ELF-1 (cell line): ENCODE data around the gene OSBPL6.
"Not testable (repeated sequence)": the region's sequence is repeated elsewhere in the genome, so short reads cannot be mapped to it uniquely, and the experiment has no call there.

Experiments used
- DNase-seq: peaks from one replicate; pipeline ENCODE4 v3.0.0-alpha.2; 2016; ENCODE audit warnings: low read depth, low spot score

The OSBPL6 gene

DNA sequence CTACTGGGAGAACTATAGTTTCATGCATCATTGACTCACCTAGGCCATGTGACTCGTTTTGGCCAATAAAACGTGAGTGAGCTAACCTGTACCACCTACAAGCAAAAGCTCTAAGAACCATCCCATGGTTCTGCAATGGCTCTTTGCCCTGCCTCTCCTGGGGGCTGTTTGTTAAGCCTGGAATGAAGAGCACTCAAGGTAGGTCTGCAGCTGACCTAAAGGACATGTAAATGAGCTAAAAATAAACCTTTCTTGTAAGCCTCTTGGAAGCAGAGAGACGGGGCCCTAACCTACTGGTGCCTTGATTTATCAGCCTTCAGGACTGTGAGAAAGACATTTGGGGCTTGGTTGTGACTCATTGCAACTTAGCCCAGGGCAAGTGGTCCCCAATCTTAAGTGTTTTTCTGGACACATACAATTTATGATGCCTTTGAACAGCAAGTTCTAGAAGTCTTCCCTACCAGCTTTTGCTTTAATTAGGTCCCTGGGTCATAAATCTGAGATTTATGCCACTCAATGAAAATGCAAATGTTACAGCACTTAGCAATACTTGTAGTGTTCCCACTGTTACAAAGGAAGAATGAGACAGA, 107.4 kb downstream of the OSBPL6 start:
- DNase-seq = no peak

DNA sequence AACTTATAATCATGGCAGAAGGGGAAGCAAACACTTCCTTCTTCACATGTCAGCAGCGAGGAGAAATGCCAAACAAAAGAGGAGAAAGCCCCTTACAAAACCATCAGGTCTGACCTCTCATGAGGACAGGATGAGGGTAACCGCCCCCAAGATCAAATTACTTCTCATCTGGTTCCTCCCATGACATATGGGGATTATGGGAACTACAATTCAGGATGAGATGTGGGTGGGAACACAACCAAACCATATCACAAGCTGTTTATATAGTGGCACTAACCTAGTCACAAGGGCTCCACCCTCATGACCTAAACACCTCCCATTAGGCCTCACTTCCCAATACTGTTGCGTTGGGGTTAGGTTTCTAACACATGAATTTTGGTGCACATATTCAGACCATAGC, 110.0 kb downstream of the OSBPL6 start:
- no peak for DNase-seq

DNA sequence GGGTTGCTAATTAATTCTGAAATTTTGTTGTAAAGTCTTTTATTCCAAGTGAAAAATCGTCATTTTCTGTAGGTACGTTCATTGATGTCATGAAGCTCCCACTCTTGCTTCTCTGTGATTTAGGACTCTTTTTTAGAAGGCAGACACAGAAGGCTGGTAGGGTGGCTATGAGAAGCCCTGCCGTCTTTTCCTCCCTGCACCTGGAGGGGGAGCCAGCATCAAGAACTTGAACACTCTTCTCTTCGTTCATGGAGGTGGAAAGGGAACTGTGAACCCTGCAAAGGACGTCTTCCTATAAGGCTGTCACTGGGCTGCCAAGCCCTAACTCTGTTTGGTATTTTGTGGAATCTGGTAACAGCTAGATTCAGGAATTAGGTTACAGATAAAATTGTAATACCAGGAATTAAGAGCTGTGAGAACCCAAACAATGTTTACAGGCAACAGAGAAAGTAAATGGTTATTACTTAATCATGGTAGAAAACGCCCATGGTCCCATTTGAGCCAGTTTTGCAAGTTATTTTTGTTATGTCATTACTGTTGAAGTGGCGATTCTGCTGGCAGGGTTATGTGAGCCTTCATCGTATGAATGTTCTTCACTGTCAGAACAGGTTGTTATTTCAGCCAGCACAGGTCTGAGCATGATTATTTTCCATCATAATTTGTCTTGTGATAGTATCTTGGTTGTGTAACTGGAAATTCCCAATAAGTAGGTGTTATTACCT, 112.2 kb downstream of the OSBPL6 start:
- peak; percentile 68 for DNase-seq

DNA sequence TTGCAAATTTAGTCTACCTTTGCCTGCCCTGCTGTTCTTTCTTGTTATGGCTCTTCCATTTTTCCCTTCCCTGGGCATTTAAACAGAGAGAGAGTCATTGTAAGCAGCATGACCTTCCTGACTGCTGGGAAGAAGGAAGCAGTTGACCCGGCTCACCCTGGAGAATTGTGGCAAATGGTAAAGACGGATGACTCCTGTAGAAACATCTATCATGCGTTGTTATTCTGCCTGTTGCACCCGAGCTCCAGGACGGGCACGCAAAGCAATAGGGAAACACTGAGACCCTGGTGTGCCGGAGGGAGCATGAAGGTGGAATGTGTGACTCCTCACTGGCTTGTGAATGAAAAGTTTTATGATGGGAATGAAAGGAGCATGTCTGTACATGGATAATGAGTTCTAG, 113.3 kb downstream of the OSBPL6 start:
- no peak for DNase-seq

DNA sequence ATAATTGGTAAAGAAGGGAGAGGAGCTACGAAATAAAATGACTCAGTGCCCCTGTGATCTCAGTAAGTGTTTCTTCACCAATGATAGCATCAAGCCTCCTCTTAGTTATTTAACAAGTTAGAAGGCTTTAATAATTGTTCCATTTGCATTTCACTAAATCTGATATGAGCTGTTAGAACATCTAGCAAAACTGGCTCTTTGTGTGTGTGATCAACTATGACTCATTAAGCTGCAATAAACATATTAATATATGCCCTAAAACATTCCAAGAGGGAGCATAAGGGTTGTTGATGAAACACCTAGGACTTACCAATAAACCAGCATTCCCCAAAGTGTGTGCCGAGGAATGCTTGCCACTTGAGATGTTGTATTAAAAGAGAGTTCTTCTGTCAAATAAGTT, 115.2 kb downstream of the OSBPL6 start:
- no peak for DNase-seq

DNA sequence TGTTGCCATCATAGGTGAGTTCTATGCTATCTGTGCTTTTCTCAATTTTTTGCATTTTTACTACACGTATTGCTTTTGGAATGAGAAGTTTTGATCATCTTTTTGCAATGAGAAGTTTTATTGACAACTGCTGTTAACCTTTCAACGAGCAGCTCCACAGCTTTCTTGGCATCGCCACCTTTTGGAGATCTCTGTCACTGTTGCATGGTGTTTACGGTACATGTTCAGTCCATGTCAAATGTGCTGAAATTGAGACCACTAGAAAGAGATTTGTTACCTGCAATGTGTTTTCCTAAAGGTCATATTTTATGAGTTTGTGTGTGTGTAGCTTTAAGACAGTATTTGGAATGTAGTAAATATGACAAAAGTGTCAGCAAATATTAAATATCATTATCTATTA, 120.8 kb downstream of the OSBPL6 start:
- no peak for DNase-seq

DNA sequence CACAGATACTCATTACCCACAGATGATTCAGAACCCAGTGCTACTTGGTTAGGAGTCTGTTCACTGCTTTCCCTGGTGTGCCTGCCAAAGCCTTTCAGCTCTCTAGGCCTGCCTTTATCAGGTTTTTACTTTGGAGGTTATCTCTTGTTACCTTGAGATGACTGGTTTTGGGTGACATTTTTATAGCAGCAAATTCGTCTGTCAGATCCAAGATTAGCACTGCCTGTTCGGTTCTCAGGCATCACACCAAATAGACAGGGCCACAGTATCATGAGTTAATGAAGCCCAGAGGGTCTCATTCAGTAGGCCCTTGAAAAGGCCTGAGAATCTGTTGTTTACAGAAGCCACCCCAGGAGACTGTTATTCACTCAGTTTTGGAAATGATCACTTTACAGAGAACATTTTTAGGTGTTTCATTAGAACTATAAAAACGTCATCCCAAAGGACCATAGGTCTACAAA, 121.2 kb downstream of the OSBPL6 start:
- DNase-seq = no peak

DNA sequence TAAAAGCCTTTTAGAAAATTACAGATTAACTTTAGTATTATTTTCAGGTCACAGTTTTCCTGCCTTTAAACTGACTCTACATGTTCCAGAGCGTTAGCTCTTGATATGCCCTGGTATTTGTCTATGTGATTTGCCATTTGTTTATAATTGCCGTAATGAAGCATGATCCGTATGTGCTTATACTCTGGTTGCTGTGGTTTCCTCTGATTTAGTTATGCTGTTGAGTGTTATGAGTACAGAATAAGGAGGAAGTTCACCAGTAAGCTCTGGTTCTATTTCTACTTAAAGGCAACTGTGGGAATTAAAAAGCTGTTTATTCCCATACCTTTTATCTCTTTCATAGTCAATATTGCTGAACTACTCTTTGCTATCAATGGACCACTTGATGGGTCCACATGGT, 123.5 kb downstream of the OSBPL6 start:
- no peak for DNase-seq

DNA sequence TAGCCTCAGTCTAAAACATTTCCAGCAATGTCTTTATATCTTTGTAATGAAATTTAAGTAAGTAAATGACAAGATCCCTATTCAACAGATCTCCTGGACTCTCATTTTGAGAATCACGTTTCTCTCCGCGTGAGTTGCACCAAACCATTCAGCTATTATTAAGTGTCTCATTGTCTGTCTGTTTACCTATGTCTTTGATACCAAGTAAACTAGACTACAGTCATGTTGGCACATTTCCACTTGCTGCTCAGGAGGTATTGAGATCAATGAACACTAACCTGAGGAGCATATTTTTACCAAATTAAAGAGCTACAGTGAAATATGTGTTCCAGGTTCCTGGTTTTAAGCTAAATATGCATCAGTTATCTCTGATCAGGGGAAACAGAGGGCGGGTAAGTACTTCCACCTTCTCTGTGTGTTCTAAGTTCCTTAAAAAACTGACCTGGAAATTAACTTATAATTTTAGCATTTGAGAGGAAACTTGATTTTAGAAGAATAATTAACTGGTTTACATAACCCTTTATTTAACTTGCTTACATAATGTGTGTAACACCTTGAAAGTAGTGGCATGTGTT, 125.8 kb downstream of the OSBPL6 start:
- no peak for DNase-seq

DNA sequence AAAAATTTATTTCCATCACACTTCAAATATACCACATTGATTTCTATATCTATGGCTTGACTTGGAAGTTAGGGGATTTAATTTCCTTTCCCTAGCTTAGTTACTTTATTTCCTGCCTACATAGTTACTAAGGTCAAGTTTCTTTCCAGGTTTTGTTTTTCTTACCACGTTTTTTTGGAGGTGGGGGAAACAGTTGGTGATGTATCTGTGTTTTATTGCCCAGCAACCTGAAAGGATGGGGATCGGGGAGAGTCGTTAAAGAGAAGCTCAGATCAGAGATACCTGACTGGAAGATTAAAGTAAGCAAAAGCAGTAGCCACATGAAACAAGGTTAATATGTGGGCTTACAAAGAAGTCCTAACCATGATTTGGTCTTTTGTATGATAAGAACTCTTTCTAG, 127.8 kb downstream of the OSBPL6 start:
- DNase-seq = no peak

DNA sequence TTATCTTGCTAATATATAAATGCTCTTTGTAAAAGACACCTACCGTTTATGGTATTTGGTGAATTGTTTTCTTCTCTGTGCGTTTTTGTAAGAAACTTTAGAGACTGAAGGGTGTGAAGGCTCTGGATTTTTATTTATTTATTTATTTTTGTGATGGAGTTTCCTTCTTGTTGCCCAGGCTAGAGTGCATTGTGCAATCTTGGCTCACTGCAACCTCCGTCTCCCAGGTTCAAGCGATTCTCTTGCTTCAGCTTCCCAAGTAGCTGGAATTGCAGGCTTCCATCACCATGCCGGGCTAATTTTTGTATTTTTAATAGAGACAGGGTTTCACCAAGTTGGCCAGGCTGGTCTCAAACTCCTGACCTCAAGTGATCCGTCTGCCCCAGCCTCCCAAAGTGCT, 129.0 kb downstream of the OSBPL6 start:
- not testable (repeated sequence) for DNase-seq

DNA sequence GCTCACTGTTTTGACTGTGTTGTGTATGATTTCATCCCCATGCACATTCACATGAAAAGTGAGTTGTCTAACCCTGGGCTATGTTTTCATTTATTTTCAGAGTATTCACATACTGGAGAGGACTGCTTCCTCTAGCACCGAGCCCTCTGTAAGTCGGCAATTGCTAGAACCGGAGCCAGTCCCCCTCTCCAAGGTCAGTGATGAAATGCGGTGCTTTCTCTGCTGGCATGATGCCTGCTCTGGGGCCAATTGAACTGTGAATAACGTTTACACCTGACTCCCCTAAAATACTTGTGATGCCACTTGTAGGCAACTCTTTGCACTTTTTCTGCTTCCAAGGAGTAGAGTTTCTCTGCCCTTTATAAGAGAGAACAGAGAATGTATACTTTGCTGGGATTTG, 129.8 kb downstream of the OSBPL6 start:
- DNase-seq = no peak

DNA sequence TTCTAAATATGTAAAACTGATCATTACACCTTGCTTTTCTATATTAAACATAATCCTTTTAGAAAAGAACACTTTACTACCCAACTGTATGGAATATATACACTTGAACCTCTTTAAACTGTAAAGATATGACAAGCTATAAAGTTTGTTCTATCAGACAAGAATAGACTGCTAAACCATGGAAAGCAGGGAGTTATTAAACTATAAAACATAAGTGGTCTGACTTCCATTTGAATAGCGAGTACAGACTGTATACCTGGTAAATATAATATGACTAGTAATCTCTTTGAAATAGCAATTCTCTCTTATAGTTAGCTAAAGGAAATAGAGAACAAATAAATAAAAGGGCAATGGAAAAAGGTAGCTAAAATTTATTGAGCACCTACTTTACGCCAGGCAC, 131.0 kb downstream of the OSBPL6 start:
- DNase-seq = no peak

DNA sequence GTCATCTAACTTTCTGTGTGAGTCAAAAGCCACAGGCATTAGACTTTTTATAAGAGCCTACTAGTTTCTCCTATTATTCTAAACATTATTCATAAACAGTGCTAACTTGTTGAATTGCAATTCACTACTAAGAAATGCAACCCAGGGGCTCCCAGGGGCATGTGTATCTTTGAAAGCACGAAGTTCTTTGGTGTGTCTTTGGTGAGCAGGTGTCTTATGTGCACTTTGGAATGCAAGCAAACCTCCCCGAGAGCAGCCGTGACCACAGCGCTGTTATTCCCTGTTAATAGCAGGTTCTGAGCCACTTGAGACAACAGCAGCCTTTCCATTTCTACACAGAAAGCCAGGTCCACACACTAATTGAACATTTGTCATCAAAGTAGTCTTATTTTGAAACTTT, 133.2 kb downstream of the OSBPL6 start:
- DNase-seq = no peak

DNA sequence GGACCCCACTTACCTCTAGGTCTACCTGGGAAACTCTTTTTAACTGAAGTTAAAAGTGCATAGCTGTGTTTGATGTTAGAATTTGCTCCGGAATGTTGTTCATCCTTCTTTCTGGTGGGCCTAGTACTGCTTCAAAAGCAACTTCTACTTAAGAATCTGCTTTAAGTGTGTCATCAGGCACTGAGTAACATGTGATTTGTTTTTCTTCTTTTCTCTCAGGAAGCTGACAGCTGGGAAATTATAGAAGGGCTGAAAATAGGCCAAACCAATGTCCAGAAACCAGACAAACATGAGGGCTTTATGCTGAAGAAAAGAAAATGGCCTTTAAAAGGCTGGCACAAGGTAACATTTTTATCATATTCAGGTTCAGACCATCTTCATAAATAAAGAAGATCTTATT, 133.7 kb downstream of the OSBPL6 start:
- DNase-seq = no peak

DNA sequence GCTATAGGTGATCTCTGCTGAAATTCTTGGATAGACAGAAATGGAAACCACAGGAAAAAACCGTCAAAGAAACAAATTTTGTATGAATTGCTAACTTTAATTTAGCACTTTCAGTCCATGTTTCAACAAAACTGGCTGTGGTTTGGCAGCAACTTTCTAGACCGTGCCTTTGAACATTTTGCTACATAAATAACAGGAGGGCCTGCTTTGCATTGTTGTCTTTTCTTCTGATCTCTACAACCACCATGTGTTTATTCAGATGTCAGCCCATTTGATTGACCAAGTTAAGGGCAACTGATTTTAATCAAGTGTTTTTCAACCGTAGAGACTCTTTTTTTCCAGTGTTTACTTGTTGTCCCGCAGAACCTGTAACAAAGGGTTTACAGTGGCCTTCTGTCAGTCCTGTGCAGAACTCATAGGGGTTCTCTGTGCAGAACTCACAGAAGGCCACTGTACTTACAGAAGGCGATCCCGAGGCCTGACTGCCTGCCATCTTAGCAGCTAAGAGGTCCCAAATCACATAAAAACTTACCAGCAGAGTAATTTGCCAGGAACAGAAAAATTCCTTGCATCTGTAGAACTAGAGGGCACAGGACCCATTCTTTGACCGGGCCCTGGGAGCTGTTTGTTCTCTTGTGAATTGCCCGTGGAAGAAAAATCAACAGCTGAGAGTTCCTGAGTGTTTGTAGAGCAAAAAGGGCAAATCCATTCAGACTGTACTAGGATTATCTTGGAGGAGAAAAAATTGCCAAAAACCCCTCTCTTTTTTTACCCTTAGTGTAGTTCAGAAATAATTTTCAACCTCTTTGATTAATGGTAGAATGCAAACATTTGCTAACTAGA, 136.1 kb downstream of the OSBPL6 start:
- DNase-seq = no peak

DNA sequence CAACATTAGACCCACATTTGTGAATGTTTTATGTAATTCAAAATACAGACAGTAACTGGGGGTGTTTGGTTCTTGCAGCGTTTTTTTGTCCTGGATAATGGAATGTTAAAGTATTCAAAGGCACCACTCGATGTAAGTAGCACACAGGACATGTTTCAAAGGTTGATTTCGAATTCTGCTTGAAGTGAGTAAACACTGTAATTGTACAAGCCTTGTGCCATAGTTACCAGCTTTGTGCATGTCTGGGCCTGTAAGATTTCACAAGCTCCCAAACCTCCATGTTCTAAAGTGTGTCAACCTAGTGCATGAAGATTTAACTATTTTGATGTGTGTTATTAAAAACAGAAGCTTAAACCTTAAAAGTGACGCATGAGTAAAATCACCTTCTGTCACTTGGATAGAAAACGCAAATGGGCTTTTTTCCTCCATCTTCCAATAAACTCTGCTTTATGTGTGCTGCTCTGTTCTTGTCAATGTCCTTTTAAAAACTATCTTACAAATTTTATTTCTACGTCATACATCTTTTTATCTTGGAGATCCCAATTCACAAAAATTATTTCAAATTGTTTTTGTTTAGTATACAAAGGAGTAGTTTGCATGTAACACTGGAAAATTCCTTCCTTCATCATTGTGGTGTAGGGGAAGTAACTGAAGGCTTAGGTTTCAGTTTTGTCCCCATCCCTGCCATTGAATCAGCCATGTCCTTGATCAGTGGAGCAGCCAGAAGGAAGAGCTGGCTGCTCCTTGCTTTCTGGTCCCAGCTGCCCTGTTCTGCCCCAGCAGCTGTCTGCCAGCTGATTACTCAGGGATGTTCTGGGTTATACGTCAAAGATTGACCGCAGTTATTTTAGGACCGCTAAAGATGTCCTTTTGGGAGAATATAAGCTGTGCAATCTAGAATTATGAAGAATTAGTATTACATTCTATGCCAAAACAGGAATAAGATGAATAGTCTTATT, 137.4 kb downstream of the OSBPL6 start:
- DNase-seq = no peak

DNA sequence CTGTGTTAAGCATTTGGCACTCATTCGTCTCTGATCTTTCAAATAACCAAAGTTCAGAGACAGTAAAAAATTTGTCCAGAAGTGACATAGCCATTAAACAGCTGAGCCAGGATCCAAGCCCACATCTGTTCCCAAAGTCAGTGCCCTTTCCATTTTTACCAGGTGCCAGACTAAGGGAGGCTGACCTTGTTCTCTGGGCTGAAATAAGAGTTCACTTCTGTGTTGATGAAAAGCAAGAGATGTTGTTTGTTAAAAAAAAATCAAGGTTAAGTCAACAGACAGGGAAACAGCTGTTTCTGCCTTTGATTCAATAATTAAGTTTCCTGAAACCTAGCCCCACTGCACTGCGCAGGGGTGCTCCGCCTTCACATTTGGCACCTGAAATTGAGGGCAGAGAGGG, 139.5 kb downstream of the OSBPL6 start:
- DNase-seq = no peak

DNA sequence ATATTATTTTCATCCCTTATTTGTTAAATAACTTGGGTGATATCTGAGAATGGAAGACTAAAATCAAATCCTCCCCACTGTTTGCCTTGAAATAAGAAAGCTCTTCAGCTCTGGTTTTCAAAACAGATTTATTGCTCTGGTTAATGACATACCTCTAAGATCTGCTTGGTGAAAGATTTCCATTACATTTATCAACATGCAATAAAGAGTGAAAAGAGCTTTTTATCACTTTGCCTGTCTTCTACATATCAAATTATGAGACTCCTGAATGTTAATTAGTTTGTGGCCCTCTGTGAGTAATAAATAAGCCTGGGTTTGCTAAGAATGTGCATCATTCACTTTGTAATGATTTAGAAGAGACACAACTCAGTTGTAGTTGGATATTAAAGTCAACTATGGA, 140.9 kb downstream of the OSBPL6 start:
- no peak for DNase-seq

DNA sequence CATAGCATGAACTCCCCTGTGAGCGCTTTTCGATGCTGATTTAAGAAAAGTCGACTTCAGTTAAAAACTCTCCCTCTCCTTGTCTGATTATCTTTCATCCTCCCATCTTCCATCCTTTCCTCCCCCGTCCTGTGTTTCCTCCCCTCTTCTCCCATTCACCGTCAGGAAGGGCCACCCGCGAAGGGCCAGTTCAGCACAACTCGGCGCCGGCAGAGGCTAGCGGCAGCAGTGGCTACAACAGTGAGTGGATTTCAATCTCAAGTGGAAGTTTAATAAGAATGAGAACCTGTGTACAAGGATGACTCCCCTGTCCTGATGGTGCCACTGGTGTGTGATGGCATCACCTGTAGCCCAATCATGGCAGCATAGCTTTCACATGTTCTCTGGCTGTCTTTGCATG, 149.8 kb downstream of the OSBPL6 start:
- DNase-seq = no peak

DNA sequence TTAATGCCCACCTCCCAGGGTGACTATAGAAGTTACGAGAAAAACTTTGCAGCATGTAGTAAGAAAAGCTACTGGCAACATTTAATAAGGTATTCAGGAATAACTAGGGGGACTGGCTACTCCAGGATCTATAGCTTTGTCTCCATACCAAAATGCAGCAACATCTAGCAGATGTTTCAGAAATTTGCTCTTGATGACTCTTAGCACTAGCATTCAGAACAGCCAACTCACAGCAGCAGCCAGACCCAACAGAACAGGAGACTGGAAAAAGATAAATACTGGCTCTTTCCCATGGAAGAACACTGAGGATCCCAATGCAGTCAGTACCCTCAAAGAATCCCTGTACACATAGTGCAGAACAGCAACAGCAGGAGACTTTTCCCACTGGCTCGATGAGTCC, 151.6 kb downstream of the OSBPL6 start:
- DNase-seq = no peak
